GM19023 (cell line): ENCODE measurements around the gene UPF2.
A peak's percentile ranks its signal among the peaks of the same experiment; 100 is the strongest.
"Not testable (repeated sequence)": the region's sequence is repeated elsewhere in the genome, so short reads cannot be mapped to it uniquely, and the experiment has no call there.

ENCODE experiments used
- ATAC-seq: cut with Tn5 transposase; IDR thresholded peaks from one replicate; pipeline ENCODE4 v1.9.1; 2021; ENCODE audit warnings: mild to moderate bottlenecking, moderate library complexity; ENCODE audit not compliant: unreplicated experiment

Gene UPF2

DNA sequence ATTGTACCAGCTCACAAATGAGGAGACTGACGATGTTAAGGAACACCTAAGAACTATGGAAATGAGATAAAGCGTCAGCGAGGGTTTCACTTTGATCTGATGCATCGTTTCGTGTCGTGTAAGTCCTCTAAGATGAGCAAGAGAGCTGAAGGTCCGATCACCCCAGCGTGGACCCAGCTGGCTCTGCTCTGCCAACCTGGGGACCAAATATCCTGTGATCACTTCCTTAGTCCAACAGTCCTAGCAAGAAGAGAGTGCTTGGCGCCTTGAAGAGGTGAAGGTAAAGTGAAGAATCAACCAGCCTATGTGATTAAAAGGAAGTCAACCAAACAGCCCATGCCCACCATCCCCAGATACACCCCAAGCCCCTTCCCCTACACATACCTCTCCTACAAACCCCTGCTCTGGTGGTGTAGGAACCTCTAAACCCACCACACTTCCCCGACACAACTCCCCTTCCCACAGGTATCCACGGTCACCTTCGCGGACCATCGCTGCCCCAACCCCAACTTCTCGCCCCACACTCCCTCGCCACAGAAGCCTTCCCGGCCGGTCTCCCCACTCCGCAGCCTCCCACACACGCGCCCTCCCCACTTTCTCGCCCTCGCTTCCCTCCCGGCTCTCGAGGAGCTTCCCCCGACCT, 722 bp downstream of the UPF2 start:
- no peak for ATAC-seq

DNA sequence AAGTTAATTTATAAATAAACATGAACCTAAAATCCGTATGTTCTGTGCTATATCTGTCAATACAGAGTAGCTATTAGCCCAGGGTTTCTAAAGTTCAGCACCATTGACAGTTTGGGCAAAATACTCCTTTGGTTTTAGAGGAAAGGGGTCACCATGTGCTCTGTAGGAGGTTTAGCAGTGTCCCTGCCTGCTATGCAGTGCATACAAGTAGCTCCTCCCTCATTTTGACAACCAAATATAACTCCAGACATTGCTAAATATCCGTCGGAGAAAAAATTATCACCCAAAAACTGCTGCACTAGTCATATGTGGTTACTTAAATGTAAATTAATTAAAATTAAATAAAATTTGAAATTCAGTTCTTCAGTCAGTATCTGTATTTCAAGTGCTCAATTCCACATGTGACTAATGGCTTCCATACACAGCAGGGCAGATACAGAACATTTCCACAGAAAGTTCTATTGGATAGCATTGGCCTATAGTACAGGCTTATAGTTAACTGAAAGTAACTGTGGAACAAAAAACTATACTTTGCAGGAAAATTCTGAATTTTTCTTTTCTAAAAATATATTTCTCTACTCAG, 6.4 kb downstream of the UPF2 start:
- ATAC-seq = no peak

DNA sequence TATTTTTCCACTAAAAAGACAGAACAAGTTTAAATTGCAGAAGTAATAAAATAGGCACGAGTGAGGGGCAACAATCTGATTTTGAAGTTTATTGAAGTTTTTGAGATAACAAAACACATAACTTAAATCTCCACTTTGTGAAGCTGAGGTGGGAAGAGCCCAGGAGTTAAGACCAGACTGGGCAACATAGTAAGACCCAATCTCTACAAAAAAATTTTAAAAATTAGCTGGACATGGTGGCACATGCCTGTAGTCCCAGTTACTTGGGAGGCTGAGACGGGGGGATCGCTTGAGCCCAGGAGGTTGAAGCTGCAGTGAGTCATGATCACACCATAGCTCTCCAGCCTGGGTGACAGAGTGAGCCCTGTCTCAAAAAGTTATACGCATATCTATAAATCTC, 11.2 kb downstream of the UPF2 start:
- ATAC-seq = no peak

DNA sequence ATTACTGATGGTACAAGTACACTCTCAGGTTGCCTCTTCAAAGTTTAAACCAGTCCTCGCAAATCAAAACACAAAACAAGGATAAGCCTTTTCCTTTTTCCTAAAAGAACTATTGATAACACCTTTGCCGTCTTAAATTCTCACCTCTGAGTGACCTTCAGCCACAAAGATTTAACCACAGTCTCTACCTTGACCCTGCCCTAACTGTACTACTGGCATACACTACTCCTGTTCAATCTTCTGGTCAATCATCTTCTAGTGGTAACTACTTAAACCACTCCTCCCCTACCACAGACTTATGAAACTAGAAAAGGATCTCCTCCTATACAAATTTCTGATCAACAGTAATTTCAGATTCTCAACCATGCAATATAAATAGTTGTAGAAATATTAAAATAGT, 15.1 kb downstream of the UPF2 start:
- ATAC-seq = peak; percentile 83

DNA sequence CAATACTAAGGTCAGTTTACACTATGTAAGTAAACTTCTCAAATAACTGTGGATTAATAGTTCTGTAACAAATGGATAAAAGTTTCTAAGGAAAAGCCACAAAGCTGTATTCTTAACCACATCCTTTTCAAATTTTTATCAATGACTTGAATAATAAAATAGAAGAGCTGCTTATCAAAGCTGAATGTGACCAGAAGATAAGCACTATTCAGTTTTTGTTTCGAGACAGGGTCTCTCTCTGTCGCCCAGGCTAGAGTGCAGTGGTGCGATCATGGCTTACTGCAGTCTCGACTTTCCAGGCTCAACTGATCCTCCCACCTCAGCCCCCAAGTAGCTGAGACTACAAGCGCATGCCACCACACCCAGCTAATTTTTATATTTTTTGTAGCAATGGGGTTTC, 17.0 kb downstream of the UPF2 start:
- ATAC-seq = no peak

DNA sequence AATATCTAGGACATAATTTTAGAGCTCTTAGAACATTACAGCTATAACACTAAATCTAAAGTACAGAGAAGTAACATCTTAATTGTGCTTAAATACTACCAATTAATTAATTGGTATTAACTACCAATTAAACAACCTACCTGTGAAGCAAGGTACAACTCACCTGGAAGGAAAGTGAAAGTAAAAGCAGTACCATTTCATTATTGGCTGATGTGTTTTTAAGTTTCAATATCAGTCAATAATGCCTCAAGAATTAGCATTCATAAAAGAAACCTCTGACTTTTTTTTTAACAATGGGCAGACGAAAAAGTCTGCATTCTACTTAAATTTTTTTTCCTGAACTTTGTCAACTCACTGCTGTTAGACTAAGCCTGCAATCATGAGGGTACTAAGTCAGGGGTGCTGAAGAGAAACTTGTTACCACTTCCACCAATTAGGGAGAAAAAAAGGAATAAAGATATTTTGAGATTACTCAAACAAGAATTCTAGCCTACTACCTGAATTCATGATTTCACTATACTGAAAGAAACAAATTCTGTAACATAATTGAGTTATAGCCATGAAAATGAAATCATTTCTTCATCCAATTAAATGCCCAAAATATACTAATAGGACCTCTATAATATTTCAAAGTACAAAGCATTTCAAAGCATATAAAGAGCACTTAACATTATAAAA, 19.9 kb downstream of the UPF2 start:
- no peak for ATAC-seq

DNA sequence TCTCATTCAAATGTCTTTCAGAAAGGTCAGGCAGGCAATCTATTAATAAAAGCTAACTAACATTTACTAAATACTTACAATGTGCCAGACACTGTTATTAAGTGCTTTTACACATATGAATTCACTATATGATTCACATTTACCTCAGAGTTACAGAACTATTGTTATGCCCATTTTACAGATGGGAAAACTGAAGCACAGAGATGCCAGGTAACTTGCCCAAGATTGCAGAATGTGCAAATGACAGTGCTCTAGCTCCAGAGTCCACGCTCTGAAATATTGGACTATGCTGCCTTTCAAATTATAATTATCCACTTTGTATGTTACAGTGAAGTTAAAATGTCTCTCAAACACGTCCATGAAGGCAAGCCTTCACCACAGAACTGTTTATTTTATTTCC, 22.0 kb downstream of the UPF2 start:
- ATAC-seq = no peak

DNA sequence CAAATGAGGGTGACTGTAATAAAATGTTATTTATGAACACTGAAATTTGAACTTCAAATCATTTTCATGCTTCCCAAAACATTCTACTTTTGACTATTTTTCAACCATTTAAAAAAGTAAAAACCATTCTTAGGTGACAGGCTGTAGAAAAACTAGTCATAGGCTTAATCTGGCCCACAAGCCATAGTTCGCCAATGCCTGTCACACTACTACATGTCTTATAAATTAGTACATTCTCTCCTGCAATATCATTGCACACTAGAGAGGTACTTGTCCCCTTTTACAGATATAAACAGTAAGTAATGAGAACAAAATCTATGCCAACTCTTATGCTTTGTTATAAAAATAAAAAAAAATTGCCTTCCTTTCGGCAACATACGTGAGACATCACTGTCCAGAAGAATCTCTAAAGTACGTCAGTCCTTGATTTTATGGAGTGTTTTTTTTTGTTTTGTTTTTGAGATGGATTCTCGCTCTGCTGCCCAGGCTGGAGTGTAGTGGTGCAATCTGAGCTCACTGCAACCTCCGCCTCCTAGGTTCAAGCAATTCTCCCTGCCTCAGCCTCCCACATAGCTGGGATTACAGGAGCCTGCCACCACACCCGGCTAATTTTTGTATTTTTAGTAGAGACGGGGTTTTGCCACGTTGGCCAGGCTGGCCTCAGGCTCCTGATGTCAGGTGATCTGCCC, 23.2 kb downstream of the UPF2 start:
- ATAC-seq = no peak

DNA sequence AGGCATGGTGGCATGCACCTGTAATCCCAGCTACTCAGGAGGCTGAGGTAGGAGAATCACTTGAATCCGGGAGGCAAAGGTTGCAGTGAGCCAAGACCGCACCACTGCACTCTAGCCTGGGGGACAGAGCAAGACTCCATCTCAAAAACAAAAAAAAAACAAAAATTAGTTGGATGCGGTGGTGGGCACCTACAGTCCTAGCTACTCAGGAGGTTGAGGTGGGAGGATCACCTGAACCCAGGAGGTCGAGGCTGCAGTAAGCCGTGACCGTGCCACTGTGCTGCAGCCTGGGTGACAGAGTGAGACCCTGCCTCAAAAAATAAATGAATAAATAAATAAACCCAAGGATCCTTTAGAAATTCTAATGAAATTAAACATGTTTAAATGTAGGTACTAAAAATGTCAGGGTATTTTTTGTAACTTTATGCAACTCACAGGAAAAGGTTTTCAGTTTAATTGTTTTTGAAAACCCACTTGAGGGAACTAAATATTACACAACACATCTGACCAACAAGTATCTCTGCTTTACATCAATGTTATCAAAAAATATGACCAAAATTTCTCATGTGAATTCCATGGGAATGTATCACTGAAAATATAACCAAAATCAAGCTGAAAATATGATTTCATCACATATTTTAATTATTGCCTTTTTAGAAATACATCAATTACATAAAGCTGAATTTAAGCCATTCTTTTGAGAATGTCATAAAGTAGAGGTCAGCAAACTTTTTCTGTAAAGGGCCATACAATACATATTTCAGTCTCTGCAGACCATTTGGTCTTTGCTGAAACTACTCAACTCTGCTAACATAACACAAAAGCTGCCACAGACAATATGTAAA, 23.9 kb downstream of the UPF2 start:
- no peak for ATAC-seq

DNA sequence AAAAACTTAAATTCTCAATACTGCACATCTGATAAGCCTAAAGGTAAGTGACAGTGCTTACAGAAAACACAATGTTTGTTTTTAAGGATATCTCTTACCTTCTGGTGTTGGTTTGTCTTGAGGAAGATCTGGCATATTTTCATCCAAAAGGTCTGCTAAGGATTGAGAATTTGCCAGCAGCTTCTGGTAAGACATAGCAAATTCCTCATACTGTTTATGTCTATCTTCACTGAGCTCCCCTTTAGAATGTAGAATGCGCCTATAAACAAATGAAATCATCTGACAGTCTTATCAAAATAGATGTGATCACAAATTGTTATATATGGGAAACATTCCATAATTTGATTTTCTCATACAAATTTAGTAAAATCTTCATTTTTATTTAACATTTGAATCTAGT, 28.7 kb downstream of the UPF2 start:
- ATAC-seq = no peak

DNA sequence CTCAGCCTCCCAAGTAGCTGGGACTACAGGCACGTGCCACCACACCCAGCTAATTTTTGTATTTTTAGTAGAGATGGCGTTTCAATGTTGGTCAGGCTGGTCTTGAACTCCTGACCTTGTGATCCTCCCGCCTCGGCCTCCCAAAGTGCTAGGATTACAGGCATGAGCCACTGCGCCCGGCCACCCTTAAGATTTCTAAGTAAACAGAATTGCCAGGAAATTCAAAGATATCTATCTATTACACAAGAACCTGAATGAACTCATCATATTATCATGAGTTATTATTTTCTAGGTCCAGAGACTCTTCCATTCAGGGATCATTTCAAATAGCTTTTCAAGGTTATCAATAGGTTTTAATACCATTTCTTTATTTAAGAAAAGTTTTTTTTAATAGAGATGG, 29.2 kb downstream of the UPF2 start:
- not testable (repeated sequence) for ATAC-seq

DNA sequence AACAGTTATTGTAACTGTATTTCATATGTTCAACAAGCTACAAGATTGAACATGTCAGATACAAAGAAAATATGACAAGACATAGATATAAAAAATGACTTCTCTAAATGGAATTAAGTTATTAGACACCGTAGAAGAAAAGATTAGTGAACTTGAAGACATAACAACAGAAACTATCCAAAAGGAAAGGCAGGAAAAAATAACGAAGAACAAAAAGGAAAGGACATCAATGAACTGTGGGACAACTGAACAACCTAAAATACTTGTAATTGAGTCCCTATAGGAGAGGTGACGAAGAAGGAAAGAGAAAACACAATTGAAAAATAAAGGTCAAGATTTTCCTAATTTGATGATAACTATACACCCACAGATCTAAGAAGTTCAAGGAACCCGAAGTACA, 32.3 kb downstream of the UPF2 start:
- ATAC-seq = no peak

DNA sequence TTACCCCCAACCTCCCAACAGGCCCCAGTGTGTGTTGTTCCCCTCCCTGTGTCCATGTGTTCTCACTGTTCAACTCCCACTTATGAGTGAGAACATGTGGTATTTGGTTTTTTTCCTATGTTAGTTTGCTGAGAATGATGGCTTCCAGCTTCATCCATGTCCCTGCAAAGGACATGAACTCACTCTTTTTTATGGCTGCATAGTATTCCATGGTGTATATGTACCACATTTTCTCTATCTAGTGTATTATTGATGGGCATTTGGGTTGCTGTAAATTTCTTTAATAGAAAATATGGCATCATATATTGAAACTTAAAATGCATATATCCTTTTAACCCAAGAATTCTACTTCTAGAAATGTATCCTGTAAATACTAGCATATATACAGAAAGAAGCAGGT, 33.8 kb downstream of the UPF2 start:
- ATAC-seq = not testable (repeated sequence)

DNA sequence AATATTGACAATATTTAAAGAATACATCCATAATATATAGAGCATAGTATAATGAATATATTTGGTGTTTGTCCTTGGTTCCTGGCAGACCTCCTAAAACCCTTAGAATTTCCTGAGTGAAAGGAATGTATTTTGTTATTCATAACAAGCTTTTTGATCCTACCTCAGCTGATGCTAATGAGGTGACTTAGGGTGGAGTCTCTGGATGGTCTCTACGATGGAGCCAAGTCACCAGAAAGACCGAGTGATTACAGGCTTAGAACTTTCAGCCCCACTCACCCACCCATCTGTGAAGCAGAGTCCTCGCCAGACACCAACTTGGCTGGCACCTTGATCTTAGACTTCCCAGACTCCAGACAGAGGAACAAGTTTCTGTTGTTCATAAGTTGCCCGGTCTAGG, 35.9 kb downstream of the UPF2 start:
- no peak for ATAC-seq

DNA sequence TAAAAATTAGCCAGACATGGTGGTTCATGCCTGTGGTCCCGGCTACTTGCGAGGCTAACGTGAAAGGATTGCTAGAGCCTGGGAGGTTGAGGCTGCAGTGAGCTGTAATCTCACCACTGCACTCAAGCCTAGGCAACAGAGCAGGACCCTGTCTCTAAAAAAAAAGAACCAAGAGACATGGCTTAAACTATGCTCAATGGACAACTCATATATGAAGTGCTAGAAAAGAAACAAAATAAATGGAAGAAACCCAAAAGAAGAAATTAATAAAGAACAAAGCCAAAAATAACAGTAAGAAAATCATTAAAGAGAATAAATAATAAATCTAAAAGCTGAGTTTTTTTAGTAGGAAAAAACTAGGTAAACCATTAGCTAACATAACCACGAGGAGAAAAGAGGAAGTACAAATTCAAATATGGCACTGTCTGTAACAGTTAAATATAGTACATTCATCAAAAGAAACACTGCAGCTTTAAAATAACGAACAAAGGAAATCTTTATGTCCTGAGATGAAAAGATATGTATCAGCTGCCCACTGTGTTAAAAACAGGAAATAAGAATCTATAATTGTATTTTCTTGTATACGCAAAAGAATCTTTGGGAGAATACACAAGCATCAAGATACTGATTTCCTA, 48.7 kb downstream of the UPF2 start:
- ATAC-seq = no peak

DNA sequence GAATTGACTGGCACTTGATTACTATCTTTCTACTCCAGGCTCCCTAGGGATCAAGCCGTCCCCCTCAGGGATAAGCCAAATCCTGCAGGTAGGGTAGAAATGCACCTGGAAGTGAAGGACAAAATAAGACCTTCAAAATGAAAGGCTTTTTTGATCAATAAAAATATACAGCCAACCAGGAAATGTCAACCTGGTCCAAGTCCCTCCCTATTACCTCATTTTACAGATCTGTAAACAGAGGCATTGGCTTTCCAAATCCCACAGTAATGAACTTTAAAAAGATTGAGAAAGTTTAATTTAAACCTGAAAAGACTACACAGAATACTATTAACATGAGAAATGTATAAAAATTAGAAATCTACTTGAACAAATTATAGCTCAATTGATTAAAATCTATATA, 53.7 kb downstream of the UPF2 start:
- ATAC-seq = no peak

DNA sequence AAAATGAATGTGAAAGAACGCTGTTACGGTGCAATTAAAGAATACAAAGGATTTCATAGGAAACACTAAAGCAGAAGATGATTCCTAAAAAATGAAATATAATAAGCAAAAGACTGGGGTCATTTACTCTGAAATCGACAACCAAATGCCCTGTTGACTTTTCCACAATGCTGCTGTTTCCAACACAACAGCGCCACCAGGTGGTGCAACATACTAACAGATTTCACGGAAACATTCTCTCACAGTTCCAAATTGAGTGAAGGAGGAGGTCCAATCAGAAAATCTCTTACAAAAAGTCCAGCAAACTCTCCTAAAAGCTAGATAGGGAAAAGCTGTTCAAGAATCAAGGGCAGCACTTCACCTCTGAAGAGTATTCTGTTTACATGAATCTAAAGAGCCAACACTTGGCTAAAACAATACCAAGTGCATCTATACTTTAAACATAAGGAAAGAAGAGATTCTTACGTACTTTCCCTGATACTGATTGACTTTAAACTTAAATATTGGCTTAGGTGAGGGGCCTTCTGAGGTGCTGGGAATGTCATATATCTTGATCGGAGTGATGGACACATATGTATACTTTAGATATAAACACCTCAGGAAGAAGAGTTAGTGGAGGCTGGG, 55.9 kb downstream of the UPF2 start:
- ATAC-seq = no peak

DNA sequence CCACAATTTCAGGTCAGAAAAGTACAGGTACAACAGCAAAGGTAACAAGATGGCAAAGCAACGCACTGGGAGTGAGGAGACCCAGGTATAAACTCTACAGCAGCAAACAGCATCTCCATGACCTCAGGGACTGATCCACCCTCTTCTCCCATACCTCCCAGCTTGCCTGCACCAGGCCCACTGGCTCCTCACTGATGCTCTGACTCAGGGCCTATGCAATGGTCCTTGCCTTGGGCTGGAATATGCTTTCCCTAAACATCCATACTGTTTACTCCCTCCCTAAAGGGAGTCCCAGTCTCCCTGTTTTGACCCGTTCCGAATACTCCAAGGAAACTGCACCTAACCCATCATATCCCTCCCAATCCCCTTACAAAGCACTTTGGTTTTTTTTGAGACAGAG, 60.4 kb downstream of the UPF2 start:
- no peak for ATAC-seq

DNA sequence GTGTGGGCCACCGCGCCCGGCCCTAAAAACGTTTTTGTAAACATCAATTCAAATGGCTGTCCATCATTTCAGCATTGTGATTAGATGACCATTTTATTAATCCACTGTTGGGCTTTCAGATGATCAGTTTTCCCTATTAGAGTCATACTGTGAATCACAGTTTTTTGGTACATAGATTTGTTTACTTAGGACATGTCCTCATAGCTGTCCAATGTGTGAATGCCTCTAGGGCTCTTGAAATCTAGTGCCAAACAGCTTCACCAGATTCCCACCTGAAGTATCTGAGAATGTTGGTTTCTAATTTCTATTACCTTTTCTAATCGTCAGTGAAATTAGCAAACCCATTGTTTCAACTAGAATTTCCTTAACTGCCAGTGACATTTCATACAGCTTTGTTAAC, 66.8 kb downstream of the UPF2 start:
- ATAC-seq = no peak

DNA sequence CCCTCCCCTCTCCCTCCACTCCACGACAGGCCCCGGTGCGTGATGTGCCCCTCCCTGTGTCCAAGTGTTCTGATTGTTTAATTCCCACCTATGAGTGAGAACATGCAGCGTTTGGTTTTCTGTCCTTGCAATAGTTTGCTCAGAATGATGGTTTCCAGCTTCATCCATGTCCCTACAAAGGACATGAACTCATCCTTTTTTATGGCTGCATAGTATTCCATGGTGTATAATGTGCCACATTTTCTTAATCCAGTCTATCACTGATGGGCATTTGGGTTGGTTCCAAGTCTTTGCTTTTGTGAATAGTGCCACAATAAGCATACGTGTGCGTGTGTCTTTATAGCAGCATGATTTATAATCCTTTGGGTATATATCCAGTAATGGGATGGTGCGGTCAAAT, 70.1 kb downstream of the UPF2 start:
- ATAC-seq = not testable (repeated sequence)
